GM18519 (cell line): ENCODE data around the gene ENG.
"Not testable (repeated sequence)": the region's sequence is repeated elsewhere in the genome, so short reads cannot be mapped to it uniquely, and the experiment has no call there.

Experiments
- ATAC-seq: cut with Tn5 transposase; IDR thresholded peaks from one replicate; pipeline ENCODE4 v1.9.1; 2021; ENCODE audit warnings: mild to moderate bottlenecking, moderate library complexity; ENCODE audit not compliant: unreplicated experiment, low FRiP score

Gene ENG

GRCh38 chr9:127846443-127847177 lies 7.8 kb downstream of the ENG start:
- ATAC-seq, result no peak

GRCh38 chr9:127845619-127846018 lies 8.8 kb downstream of the ENG start:
- ATAC-seq, result not testable (repeated sequence)

GRCh38 chr9:127844821-127845359 lies 9.6 kb downstream of the ENG start:
- ATAC-seq, result no peak

GRCh38 chr9:127841087-127841835 lies 13.2 kb downstream of the ENG start:
- no peak for ATAC-seq

- no peak for ATAC-seq
These were observed 15.9 kb downstream of the ENG start for GRCh38 chr9:127838375-127839078.

- no peak for ATAC-seq
These were observed 17.1 kb downstream of the ENG start for GRCh38 chr9:127837346-127837745.

GRCh38 chr9:127836561-127836960 lies 17.9 kb downstream of the ENG start:
- ATAC-seq, result not testable (repeated sequence)

GRCh38 chr9:127835991-127836516 lies 18.4 kb downstream of the ENG start:
- ATAC-seq, result no peak

- ATAC-seq, result no peak
These were observed 20.9 kb downstream of the ENG start for GRCh38 chr9:127833555-127833954.

- no peak for ATAC-seq
These were observed 22.2 kb downstream of the ENG start for GRCh38 chr9:127832248-127832647.

GRCh38 chr9:127829205-127829906 lies 25.1 kb downstream of the ENG start:
- no peak for ATAC-seq

- ATAC-seq, result no peak
These were observed 26.0 kb downstream of the ENG start for GRCh38 chr9:127828262-127829031.

- ATAC-seq, result no peak
These were observed 28.1 kb downstream of the ENG start for GRCh38 chr9:127826253-127826913.

GRCh38 chr9:127825319-127826051 lies 29.0 kb downstream of the ENG start:
- ATAC-seq, result no peak

GRCh38 chr9:127822108-127822507 lies 32.4 kb downstream of the ENG start:
- ATAC-seq, result no peak

- no peak for ATAC-seq
These were observed 35.9 kb downstream of the ENG start for GRCh38 chr9:127818574-127818973.

GRCh38 chr9:127817881-127818434 lies 36.5 kb downstream of the ENG start:
- no peak for ATAC-seq

- ATAC-seq, result no peak
These were observed 37.7 kb downstream of the ENG start for GRCh38 chr9:127816728-127817127.
